ENCODE data around the gene PLPPR5. TPM values are rescaled to one million over a fixed set of nuclear protein-coding genes. Genes with fewer than 3 reads are reported as not detected.

PLPPR5 gene
- total RNA-seq, 4 donors from 2014 or later: 0.17 TPM; not detected in 2

GRCh38 chr1:98865796-98866195 lies 138.9 kb downstream of the PLPPR5 start:
- DNase-seq (ENCODE audit: extremely low spot score): no peak
- Histone ChIP-seq H3K4me1 (no peaks in the 10 kb centered on the region), H3K27ac (replicated peaks in 1 of 4) (no peak overlapping the region), H3K9me3 (no peaks in the 10 kb centered on the region), H3K27me3 (no peaks in the 10 kb centered on the region), H3K36me3 (no peaks in the 10 kb centered on the region), H3K4me3 (no peak overlapping the region)
- TF ChIP-seq POLR2AphosphoS5 (IDR thresholded peaks at IDR 0.05) (no peak), CTCF (IDR thresholded peaks at IDR 0.05) (no peak), EP300 (IDR thresholded peaks at IDR 0.05) (no peak)
- intact Hi-C loops (cut with DNase I): no loop called here
- WGBS: 92% methylated on average over 1 of the region's 1 CpG

GRCh38 chr1:98860329-98860728 lies 144.3 kb downstream of the PLPPR5 start:
- no peak overlapping the region for H3K4me3 ChIP-seq
- TF ChIP-seq CTCF (IDR thresholded peaks at IDR 0.05) (no peak), POLR2A (IDR thresholded peaks at IDR 0.05; ENCODE audit: low read depth) (no peak), POLR2AphosphoS5 (IDR thresholded peaks at IDR 0.05) (no peak), EP300 (IDR thresholded peaks at IDR 0.05) (no peak)
- DNase-seq (ENCODE audit: extremely low spot score): no peak
- no peaks in the 10 kb centered on the region for H3K4me1 ChIP-seq
- H3K27ac ChIP-seq (replicated peaks in 1 of 4): no peak overlapping the region
- H3K36me3 ChIP-seq: no peaks in the 10 kb centered on the region
- intact Hi-C loops (cut with DNase I): no loop called here
- 50% methylated on average over 1 of the region's 1 CpG for WGBS
- no peaks in the 10 kb centered on the region for H3K27me3 ChIP-seq
- no peaks in the 10 kb centered on the region for H3K9me3 ChIP-seq

- Histone ChIP-seq H3K9me3 (no peaks in the 10 kb centered on the region), H3K27ac (replicated peaks in 1 of 4) (no peak overlapping the region), H3K36me3 (no peaks in the 10 kb centered on the region), H3K4me1 (no peaks in the 10 kb centered on the region), H3K4me3 (no peak overlapping the region), H3K27me3 (no peaks in the 10 kb centered on the region)
- 44% methylated on average over 4 of the region's 4 CpGs for WGBS
- intact Hi-C loops (cut with DNase I): no loop called here
- TF ChIP-seq EP300 (IDR thresholded peaks at IDR 0.05) (no peak), CTCF (IDR thresholded peaks at IDR 0.05) (no peak), POLR2AphosphoS5 (IDR thresholded peaks at IDR 0.05) (no peak), POLR2A (IDR thresholded peaks at IDR 0.05; ENCODE audit: low read depth) (no peak)
- no peak for DNase-seq (ENCODE audit: extremely low spot score)
These were observed 150.5 kb downstream of the PLPPR5 start for GRCh38 chr1:98854137-98854536.

GRCh38 chr1:98849969-98850636 lies 154.6 kb downstream of the PLPPR5 start:
- Histone ChIP-seq H3K27ac (replicated peaks in 1 of 4) (no peak overlapping the region), H3K4me3 (no peak overlapping the region), H3K36me3 (no peaks in the 10 kb centered on the region), H3K9me3 (no peaks in the 10 kb centered on the region), H3K27me3 (no peaks in the 10 kb centered on the region), H3K4me1 (no peaks in the 10 kb centered on the region)
- WGBS: 38% methylated on average over 1 of the region's 1 CpG
- no peak for TF ChIP-seq CTCF (IDR thresholded peaks at IDR 0.05)
- TF ChIP-seq EP300 (IDR thresholded peaks at IDR 0.05): no peak
- TF ChIP-seq POLR2AphosphoS5 (IDR thresholded peaks at IDR 0.05): no peak
- no peak for TF ChIP-seq POLR2A (IDR thresholded peaks at IDR 0.05; ENCODE audit: low read depth)
- intact Hi-C loops (cut with DNase I): no loop called here
- no peak for DNase-seq (ENCODE audit: extremely low spot score)

GRCh38 chr1:98842241-98842640 lies 162.4 kb downstream of the PLPPR5 start:
- WGBS: 85% methylated on average over 2 of the region's 2 CpGs

More at GRCh38 chr1:98842241-98842640, 162.4 kb downstream of the PLPPR5 start:
- DNase-seq (ENCODE audit: extremely low spot score): no peak
- Histone ChIP-seq H3K4me1 (no peaks in the 10 kb centered on the region), H3K27ac (replicated peaks in 1 of 4) (no peak overlapping the region), H3K9me3 (no peaks in the 10 kb centered on the region), H3K36me3 (no peaks in the 10 kb centered on the region), H3K27me3 (no peaks in the 10 kb centered on the region), H3K4me3 (no peak overlapping the region)
- intact Hi-C loops (cut with DNase I): no loop called here
- TF ChIP-seq POLR2AphosphoS5 (IDR thresholded peaks at IDR 0.05): no peak
- TF ChIP-seq CTCF (IDR thresholded peaks at IDR 0.05): no peak
- TF ChIP-seq POLR2A (IDR thresholded peaks at IDR 0.05; ENCODE audit: low read depth): no peak
- no peak for TF ChIP-seq EP300 (IDR thresholded peaks at IDR 0.05)
